ENCODE results near the gene GRIA1. TPM values are rescaled to one million over a fixed set of nuclear protein-coding genes. Genes with fewer than 3 reads are reported as not detected.

GRIA1 gene
- total and polyA plus RNA-seq, 8 donors = 2.9 to 20.2 (median 11.2) TPM

DNA sequence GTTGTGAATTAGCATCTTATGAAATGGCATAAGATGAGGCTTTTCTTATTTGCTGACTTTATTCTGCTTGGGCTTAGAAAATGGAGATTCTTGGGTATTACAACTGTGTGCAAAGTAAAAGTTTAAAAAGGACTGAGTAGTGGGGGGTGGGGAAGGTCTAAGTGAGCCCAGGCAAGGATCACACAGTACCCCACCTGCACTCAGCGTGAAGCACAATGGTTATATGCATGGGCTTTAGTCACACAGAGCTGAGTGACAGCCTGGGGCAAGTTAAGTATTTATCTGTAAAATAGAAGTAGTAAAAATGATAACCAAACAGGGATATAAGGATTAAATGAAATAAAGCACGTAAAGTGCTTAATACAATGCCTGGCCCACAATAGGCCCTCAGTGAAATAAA is 300.9 kb downstream of the GRIA1 start:
- no peaks in the 10 kb centered on the region for H3K36me3 ChIP-seq
- intact Hi-C loops (cut with DNase I) = no loop called here
- H3K4me1 ChIP-seq = no peaks in the 10 kb centered on the region
- H3K27me3 ChIP-seq = no peaks in the 10 kb centered on the region
- TF ChIP-seq, protein P1, sequence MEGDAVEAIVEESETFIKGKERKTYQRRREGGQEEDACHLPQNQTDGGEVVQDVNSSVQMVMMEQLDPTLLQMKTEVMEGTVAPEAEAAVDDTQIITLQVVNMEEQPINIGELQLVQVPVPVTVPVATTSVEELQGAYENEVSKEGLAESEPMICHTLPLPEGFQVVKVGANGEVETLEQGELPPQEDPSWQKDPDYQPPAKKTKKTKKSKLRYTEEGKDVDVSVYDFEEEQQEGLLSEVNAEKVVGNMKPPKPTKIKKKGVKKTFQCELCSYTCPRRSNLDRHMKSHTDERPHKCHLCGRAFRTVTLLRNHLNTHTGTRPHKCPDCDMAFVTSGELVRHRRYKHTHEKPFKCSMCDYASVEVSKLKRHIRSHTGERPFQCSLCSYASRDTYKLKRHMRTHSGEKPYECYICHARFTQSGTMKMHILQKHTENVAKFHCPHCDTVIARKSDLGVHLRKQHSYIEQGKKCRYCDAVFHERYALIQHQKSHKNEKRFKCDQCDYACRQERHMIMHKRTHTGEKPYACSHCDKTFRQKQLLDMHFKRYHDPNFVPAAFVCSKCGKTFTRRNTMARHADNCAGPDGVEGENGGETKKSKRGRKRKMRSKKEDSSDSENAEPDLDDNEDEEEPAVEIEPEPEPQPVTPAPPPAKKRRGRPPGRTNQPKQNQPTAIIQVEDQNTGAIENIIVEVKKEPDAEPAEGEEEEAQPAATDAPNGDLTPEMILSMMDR (IDR thresholded peaks at IDR 0.05) = no peak
- H3K27ac ChIP-seq = no peak overlapping the region
- DNase-seq (no peak), ATAC-seq (no peak)
- H3K4me3 ChIP-seq = no peak overlapping the region
- no peaks in the 10 kb centered on the region for H3K9me3 ChIP-seq

GRCh38 chr5:153792305-153792704 is 301.8 kb downstream of the GRIA1 start:
- H3K9me3 ChIP-seq = no peaks in the 10 kb centered on the region
- DNase-seq (no peak), ATAC-seq (no peak)
- no peaks in the 10 kb centered on the region for H3K4me1 ChIP-seq
- H3K36me3 ChIP-seq = no peaks in the 10 kb centered on the region
- TF ChIP-seq, protein P1 (IDR thresholded peaks at IDR 0.05) = no peak
- H3K27ac ChIP-seq = no peak overlapping the region
- no peaks in the 10 kb centered on the region for H3K27me3 ChIP-seq
- intact Hi-C loops (cut with DNase I) = no loop called here
- no peak overlapping the region for H3K4me3 ChIP-seq

GRCh38 chr5:153793699-153794098 is 303.2 kb downstream of the GRIA1 start:
- ATAC-seq = no peak
- TF ChIP-seq, protein P1 (IDR thresholded peaks at IDR 0.05) = no peak

GRCh38 chr5:153794327-153794726 is 303.9 kb downstream of the GRIA1 start:
- intact Hi-C loops (cut with DNase I) = no loop called here
- H3K27me3 ChIP-seq = no peaks in the 10 kb centered on the region
- H3K4me3 ChIP-seq = no peak overlapping the region
- TF ChIP-seq, protein P1 (IDR thresholded peaks at IDR 0.05) = no peak
- no peaks in the 10 kb centered on the region for H3K4me1 ChIP-seq
- ATAC-seq (no peak), DNase-seq (no peak)
- no peaks in the 10 kb centered on the region for H3K9me3 ChIP-seq
- H3K27ac ChIP-seq = no peak overlapping the region
- H3K36me3 ChIP-seq = no peaks in the 10 kb centered on the region

More at GRCh38 chr5:153793699-153794098, 303.2 kb downstream of the GRIA1 start:
- H3K27ac ChIP-seq = no peak overlapping the region
- H3K36me3 ChIP-seq = no peaks in the 10 kb centered on the region
- no peaks in the 10 kb centered on the region for H3K4me1 ChIP-seq
- H3K27me3 ChIP-seq = no peaks in the 10 kb centered on the region
- DNase-seq = no peak
- no peak overlapping the region for H3K4me3 ChIP-seq
- H3K9me3 ChIP-seq = no peaks in the 10 kb centered on the region
- intact Hi-C loops (cut with DNase I) = no loop called here

DNA sequence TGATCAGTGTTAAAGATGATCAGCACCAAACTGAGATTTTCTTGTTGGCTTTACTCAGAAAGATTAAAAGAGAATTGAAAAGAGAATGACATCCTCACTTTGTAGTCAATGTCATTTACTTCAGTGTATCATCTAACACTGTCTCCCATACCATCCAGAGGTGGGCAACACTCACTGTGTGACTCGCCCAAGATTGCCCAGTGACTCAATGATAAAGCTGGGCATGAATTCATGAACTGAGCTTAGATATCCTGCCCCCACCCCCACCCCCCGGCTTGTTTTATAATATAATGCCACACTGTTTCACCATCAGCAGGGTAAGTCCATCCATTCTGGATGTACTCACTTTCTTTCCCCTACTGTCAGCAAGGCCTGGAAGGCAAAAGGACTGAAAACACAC is 306.1 kb downstream of the GRIA1 start:
- H3K9me3 ChIP-seq = no peaks in the 10 kb centered on the region
- TF ChIP-seq, protein P1 (IDR thresholded peaks at IDR 0.05) = no peak
- DNase-seq (no peak), ATAC-seq (no peak)
- intact Hi-C loops (cut with DNase I) = no loop called here
- no peak overlapping the region for H3K27ac ChIP-seq
- H3K27me3 ChIP-seq = no peaks in the 10 kb centered on the region
- H3K4me1 ChIP-seq = no peaks in the 10 kb centered on the region
- H3K36me3 ChIP-seq = no peaks in the 10 kb centered on the region
- no peak overlapping the region for H3K4me3 ChIP-seq
